ENCODE measurements around the gene MLLT10. TPM values are rescaled to one million over a fixed set of nuclear protein-coding genes. Genes with fewer than 3 reads are reported as not detected.

MLLT10 gene
- total and polyA plus RNA-seq, 2 experiments from 2014 or later, result 16.8 to 34.9 TPM

DNA sequence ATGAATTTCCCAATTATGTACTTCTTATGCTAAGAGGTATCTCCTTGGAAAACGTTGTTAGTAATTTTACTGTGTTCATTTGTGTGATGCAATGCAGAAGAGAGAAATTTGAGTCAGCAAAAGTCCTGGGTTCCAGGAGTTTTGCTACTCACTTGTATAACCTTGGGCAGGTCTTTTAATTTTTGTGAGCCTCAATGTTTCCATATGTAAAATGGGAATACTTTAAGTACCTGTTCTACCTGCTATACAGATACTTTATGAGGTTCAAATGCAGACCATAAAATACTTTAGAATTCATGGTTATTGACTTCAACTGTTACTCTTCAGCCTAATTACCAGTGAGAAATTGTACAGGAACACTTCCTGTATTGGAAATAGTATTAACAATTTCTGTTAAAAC is 185.5 kb downstream of the MLLT10 start:
- Histone ChIP-seq H3K79me2 (peaks cover 4% of the 10 kb centered on the region), H3K36me3 (replicated peaks; ENCODE audit: insufficient read depth, low read depth) (no peaks in the 10 kb centered on the region), H2AFZ (no peak overlapping the region), H3K4me1 (ENCODE audit: insufficient read depth) (peaks cover 16% of the 10 kb centered on the region), H3K9me2 (replicated peaks; ENCODE audit: insufficient read depth) (no peaks in the 10 kb centered on the region), H4K20me1 (ENCODE audit: insufficient read depth, poor library complexity, severe bottlenecking) (peaks cover 7% of the 10 kb centered on the region), H3K27ac (no peak overlapping the region), H3K4me2 (no peak overlapping the region), H3K4me3 (no peak overlapping the region), H3K27me3 (no peaks in the 10 kb centered on the region), H3K9me3 (ENCODE audit: low read depth) (no peaks in the 10 kb centered on the region)
- no peak for DNase-seq (ENCODE audit: low spot score)
- TF ChIP-seq EZH2 (IDR thresholded peaks at IDR 0.05; ENCODE audit: borderline replicate concordance), result no peak
- TF ChIP-seq CTCF (IDR thresholded peaks at IDR 0.05; ENCODE audit: poor library complexity), result no peak
- no peak for TF ChIP-seq EZH2phosphoT487 (IDR thresholded peaks at IDR 0.05; ENCODE audit: low read depth, severe bottlenecking, unreplicated experiment)
- 75% methylated on average over 1 of the region's 1 CpG for WGBS (ENCODE audit: low lambda C conversion rate, missing lambda C conversion rate)

- H4K20me1 ChIP-seq (ENCODE audit: insufficient read depth, poor library complexity, severe bottlenecking), result peaks cover 10% of the 10 kb centered on the region
- H3K27ac ChIP-seq, result no peak overlapping the region
- H3K79me2 ChIP-seq, result peaks cover 4% of the 10 kb centered on the region
- H3K36me3 ChIP-seq (replicated peaks; ENCODE audit: insufficient read depth, low read depth), result no peaks in the 10 kb centered on the region
- DNase-seq (ENCODE audit: low spot score), result no peak
- peaks cover 19% of the 10 kb centered on the region for H3K4me1 ChIP-seq (ENCODE audit: insufficient read depth)
- H3K4me3 ChIP-seq, result no peak overlapping the region
- H3K9me2 ChIP-seq (replicated peaks; ENCODE audit: insufficient read depth), result no peaks in the 10 kb centered on the region
- no peak overlapping the region for H3K4me2 ChIP-seq
- WGBS (ENCODE audit: low lambda C conversion rate, missing lambda C conversion rate), result 81% methylated on average over 3 of the region's 3 CpGs
- TF ChIP-seq EZH2 (IDR thresholded peaks at IDR 0.05; ENCODE audit: borderline replicate concordance) (no peak), EZH2phosphoT487 (IDR thresholded peaks at IDR 0.05; ENCODE audit: low read depth, severe bottlenecking, unreplicated experiment) (no peak), CTCF (IDR thresholded peaks at IDR 0.05; ENCODE audit: poor library complexity) (no peak)
- no peaks in the 10 kb centered on the region for H3K27me3 ChIP-seq
- H2AFZ ChIP-seq, result no peak overlapping the region
- H3K9me3 ChIP-seq (ENCODE audit: low read depth), result no peaks in the 10 kb centered on the region
Observed at GRCh38 chr10:21720090-21720489, 186.1 kb downstream of the MLLT10 start.

- DNase-seq (ENCODE audit: low spot score), result no peak
- no peak overlapping the region for H3K4me2 ChIP-seq
- no peak for TF ChIP-seq EZH2phosphoT487 (IDR thresholded peaks at IDR 0.05; ENCODE audit: low read depth, severe bottlenecking, unreplicated experiment)
- TF ChIP-seq EZH2 (IDR thresholded peaks at IDR 0.05; ENCODE audit: borderline replicate concordance), result no peak
- TF ChIP-seq CTCF (IDR thresholded peaks at IDR 0.05; ENCODE audit: poor library complexity), result no peak
- H3K27ac ChIP-seq, result no peak overlapping the region
- no peak overlapping the region for H2AFZ ChIP-seq
- peaks cover 17% of the 10 kb centered on the region for H3K4me1 ChIP-seq (ENCODE audit: insufficient read depth)
- peaks cover 4% of the 10 kb centered on the region for H3K79me2 ChIP-seq
- H3K9me2 ChIP-seq (replicated peaks; ENCODE audit: insufficient read depth), result no peaks in the 10 kb centered on the region
- no peaks in the 10 kb centered on the region for H3K27me3 ChIP-seq
- 72% methylated on average over 6 of the region's 6 CpGs for WGBS (ENCODE audit: low lambda C conversion rate, missing lambda C conversion rate)
- H3K4me3 ChIP-seq, result no peak overlapping the region
- no peaks in the 10 kb centered on the region for H3K36me3 ChIP-seq (replicated peaks; ENCODE audit: insufficient read depth, low read depth)
- H4K20me1 ChIP-seq (ENCODE audit: insufficient read depth, poor library complexity, severe bottlenecking), result peaks cover 12% of the 10 kb centered on the region
- no peaks in the 10 kb centered on the region for H3K9me3 ChIP-seq (ENCODE audit: low read depth)
Observed at GRCh38 chr10:21721000-21721665, 187.1 kb downstream of the MLLT10 start.

Measured in hepatocyte (in vitro differentiated cells).